Measurements from ENCODE around the gene ASXL1.
"Not testable (repeated sequence)": the region's sequence is repeated elsewhere in the genome, so short reads cannot be mapped to it uniquely, and the experiment has no call there.

The ASXL1 gene

DNA sequence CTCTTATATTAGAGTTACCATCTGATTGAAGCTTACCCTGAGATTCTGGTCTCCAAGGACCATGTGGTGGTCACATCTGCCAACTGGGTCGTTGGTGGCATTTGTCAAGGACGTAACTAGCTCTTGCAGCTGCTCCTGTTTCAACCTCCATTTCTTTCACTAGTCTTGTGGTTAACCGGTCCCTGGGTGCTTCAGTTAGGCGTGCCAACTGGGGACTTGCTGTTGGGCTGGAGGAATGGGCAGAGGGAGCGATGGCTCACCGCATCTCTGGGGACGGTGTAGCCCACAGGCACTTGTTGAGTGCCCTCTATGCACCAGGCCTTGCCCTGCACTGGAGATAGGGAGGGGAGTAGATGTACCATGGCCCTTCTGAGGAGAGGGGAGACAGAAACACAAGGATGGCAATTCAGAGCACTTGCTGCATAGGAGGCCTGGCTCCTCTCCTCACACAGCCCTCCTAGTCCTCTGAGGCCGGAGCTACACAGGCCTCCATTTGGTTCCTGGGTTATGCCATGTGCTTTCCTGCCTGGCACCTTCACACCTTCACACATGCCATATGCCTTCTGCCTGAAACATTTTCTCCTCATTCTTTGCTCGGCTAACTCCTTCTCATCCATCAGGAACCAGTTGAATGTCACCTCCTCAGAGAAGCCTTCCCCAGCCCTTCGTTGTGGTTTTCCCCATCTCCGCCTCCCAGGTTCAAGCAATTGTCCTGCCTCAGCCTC is 20.0 kb upstream of the ASXL1 start:
- no peak for DNase-seq (ENCODE audit: low spot score)

DNA sequence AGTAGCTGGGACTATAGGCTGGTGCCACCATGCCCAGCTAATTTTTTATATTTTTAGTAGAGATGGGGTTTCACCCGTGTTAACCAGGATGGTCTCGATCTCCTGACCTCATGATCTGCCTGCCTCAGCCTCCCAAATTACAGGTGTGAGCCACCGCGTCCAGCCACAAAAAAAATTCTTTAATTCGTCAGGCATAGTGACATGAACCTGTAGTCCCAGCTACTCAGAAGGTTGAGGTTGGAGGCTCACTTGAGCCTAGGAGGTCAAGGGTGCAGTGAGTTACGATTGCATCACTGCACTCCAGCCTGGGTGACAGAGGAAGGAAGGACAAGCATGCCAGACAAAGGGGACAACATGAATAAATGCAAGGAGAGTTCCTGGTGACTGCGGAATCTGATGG is 19.5 kb upstream of the ASXL1 start:
- DNase-seq (ENCODE audit: low spot score), result no peak

DNA sequence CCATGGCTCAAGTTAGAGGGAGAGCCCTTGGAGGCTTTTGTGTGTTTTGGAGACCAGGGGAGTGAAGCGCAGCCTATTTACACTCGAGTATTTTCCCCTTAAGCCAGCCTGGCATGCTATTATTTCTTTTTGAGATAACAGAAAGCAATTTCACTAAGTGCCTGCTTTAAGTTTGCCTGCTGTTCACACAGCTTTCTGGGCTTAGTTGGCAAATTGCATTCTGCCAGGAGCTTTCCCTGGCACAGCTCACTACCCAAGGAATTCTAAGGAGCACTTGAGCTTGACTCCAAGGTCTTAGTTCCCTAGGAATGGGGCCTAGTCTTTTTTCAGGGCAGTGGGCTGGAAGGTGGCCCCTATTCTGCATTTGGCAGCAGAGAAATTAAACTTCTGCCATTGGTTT is 19.0 kb upstream of the ASXL1 start:
- DNase-seq (ENCODE audit: low spot score), result no peak

DNA sequence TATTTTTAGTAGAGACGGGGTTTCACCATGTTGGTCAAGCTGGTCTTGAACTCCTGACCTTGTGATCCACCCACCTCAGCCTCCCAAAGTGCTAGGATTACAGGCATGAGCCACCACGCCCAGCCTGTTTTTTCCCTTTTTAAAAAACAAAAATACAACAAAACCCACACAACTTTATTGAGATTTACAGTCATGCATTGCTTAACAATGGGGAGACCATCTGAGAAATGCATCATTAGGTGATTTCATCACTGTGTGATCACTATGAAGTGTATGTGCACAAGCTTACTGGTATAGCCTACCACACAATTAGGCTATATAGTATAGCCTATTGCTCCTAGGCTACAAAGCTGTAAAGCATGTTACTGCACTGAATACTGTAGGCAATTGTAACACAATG is 17.1 kb upstream of the ASXL1 start:
- not testable (repeated sequence) for DNase-seq (ENCODE audit: low spot score)

DNA sequence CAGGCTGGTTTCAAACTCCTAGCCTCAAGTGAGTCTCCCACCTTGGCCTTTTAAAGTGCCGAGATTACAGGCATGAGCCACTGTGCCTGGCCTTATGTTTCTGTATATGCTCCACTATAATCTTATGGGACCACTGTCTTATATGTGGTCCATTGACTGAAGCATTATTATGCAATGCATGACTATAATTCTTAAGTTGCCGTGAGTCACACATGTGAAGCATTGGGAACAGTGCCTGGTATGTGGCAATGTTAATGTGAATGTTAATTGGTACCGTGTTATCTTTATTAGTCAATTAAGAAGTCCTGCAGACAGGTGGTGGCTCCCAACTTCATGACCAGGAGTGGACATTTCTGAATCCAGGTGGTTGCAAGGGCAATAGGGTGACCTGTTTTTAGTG is 14.7 kb upstream of the ASXL1 start:
- DNase-seq (ENCODE audit: low spot score), result no peak

DNA sequence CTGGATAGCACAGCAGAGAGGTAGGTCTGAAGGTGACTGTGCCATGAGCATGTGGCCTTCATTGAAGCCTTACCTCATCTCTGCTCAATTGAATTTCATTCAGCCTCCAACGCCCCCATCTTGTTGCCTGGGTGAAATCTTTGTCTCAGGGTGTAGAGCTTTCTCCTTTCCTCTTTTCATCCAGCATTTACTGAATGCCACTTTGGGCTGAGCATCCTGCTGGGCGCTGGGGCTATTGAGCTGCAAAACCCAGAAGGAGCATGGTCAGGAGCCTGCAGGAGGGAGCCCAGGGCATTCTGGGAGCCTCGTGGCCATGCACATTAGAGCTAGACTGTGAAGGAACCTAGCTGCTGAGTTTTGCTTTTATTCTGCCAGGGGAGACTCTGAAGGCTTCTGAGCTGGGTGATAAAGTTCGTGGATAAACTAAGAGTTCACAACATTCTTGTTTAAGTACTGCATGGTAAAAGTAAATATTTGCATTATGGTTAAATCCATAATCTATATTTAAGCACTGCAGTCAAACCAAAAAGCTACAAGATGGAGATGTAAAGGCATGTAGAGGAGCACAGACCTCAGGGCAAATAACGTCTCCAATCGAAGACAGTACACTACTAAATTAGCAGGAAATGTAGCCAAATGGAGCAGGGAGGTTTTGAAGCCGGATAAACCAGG is 13.2 kb upstream of the ASXL1 start:
- no peak for DNase-seq (ENCODE audit: low spot score)

DNA sequence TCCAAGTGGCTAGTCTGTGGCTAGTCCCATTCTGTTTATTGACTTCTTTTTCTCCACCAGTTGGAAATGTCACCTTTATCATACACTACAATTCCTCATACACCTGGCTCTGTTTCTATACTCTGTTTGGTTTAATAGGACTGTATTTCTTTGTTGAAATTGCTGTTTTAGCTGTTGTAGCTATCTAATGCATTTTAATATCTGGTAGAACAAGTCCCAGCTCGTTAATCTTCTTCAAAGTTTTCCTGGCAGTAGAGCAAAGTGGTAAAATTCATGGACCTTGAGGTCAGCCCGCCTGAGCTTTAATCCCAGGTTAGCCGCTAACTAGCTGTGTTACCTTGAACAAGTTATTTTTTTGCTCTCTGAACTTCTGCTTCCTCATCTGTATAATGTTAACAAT is 9.9 kb upstream of the ASXL1 start:
- no peak for DNase-seq (ENCODE audit: low spot score)

DNA sequence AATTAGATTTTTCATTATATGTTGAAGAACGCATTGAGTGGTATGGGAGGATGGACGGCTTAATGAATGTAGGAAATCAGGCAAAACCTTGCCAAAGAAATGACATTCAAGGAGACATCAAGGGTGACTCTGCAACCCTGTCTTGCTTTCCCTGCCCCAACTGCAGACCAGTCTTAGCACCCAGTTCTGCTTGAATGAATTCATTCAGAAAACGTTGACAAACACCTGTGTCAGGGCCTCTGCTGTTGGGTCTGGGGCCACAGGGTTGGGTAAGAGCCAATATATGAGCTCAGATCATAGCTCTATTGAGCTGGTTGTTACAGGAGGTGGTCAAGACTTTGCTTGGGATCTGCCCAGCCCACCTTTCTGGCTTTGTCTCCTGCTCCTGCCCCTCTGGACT is 7.7 kb upstream of the ASXL1 start:
- DNase-seq (ENCODE audit: low spot score), result no peak

DNA sequence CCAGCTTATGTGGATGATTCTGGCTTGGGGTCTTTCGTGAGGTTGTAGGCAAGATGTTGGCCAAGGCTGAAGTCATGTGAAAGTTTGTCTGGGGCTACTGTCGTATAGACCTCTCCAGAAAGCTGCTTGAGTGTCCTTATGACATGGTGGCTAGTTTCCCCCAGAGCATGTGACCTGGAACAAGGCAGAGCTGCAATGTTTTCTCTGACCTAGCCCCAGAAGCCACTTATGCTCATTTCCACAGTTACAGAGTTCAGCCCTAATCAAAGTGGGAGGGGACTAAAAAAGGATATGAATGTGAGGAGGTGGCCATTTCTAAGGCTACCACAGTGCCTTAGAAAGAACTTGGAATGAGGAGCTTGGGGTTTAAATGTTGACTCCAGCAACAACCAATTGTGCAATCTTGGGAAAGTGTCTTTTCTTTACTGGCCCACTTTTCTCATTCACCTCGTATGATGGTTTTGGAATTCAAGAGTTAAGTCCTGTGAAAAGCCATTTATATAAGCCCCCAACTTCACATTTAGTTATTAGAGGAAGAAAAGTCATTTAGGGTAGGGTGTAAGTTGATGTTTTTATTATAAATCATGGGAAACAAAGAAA is 5.9 kb upstream of the ASXL1 start:
- no peak for DNase-seq (ENCODE audit: low spot score)

DNA sequence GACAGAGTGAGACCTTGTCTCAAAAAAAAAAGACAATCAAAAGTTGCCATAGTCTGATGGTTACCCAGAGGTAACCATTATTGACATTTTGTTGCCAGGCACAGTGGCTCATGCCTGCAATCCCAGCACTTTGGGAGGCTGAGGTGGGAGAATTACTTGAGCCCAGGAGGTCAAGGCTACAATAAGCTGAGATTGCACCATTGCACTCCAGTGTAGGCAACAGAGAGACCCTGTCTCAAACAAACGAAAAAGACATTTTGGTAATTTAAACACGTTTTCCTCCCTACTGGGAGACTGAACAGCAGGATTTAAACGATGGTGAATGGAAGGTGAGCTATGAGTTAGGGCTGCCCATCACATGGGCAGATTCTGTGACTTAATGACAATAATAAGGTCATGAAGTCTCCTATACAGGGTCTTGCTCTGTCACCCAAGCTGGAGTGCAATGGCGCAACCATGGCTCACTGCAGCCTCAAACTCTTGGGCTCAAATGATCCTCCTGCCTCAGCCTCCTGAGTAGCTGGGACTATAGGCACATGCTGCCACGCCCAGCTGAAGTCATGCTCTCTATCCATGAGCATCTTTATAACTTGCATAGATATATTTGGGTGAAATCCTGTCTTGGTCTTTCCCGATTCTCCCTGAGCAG is 4.2 kb upstream of the ASXL1 start:
- no peak for DNase-seq (ENCODE audit: low spot score)

DNA sequence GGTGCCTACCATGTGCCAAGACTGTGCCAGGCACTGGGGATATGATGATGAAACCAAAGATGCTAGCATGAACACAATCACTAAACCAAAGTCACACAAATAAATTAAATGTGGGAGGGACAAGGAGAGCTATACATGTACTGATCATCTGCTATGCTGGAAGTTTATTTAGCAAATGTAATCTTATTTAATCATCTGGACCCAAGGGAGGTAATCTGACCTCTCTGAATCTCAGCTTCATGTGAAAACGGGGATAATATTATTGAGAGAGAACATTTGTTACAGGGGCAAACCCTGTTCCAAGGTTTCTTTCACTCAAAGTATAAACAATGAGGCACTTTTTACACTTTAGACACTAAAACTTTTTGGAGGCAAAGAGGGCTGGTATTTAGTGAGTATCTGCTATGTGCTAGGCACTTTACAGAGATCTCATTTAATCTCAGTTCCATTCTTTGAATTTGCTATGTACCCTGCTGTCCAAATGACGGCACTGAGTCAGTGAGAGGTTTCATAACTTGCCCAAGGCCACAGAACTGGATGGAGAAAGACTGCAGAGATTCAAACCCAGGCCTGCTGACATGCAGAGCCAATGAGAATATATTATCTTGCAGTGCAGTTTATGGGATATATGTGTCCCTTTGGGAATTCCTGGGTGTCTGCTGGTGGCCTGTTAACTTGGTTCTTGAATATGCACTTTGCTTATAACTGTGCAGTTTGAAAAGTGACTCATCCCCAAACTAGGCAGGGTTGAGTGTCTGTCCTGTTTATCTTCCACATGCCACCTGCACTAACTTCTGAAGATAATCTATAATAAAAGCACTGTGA is 3.3 kb upstream of the ASXL1 start:
- peak; percentile 23 for DNase-seq (ENCODE audit: low spot score)

DNA sequence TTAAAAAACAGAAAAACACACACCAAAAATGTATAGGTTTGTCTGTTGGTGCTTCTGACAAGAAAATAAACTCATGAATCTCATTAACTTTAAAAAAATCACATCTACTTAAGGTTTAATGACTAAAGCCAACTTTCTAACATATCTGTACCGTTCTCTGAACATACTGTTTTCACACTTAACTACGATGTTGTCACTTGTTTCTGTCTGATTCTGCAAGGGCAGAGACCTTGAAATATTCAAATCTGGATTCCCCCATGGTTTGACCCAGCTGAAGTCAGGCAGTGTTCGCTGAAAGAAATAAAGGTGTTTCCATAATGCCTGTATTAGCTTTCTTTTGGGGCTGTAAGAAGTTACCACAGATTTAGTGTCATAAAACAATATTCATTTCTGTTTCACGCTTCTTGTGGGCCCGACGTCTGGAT is 2.7 kb upstream of the ASXL1 start:
- DNase-seq (ENCODE audit: low spot score), result no peak

DNA sequence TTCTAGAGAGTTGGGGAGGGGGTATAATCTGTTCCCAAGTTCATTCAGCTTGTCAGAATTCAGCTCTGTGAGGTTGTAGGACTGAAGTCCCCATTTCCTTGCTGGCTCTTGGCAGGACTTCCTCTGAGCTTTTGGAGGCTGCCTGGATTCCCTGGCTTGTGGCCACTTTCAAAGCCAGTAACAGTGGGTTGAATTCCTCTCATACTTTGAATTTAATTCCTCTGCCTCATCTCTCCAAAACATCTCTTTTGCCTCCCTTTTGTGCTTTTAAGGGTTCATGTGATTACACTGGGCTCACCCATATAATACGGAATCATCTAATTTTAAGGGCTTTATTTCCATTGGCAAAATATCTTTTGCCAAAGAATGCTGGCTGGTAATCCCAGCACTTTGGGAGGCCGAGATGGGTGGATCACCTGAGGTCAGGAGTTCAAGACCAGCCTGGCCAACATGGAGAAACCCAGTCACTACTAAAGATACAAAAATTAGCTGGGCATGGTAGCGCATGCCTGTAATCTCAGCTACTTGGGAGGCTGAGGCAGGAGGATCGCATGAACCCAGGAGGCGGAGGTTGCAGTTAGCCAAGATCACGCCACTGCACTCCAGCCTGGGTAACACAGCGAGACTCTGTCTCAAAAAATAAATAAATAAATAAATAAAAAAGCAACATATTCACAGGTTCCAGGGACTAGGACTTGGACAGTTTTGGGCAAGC is 2.1 kb upstream of the ASXL1 start:
- DNase-seq (ENCODE audit: low spot score), result peak; percentile 45

DNA sequence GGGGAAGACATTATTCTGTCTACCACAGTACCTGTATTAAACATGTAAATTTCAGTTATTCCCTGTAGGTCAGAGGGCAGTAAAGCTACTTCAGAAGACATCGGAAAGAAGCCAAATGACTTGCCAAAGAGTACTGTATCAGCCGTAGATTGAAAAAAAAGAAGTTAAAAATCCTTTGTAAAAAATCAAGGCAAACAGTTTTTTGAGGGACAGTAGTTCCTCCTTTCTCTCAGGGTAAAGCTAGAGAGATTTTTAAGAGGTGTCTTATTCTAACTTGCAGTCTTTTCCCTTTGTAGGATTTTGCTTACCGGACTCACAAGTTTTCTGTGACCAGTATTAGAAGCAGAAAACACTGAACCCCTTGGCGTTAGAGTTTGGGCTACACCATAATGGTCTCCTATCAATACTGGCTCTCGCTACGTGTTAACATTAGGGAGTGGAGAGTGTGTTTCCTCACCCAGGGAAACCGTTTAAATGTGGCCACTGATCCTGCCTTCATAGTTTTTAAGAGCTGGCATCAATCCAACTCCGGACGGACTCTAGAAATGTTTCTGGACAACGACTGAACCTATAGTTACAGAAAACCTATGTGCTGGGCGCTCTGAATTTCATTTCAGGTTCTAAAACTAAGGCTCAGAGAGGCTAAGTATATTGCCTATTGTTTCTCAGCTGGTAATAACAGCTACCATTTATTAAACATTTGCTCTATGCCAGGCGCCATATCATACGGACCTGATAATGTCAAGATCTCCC is 1.3 kb upstream of the ASXL1 start:
- no peak for DNase-seq (ENCODE audit: low spot score)

DNA sequence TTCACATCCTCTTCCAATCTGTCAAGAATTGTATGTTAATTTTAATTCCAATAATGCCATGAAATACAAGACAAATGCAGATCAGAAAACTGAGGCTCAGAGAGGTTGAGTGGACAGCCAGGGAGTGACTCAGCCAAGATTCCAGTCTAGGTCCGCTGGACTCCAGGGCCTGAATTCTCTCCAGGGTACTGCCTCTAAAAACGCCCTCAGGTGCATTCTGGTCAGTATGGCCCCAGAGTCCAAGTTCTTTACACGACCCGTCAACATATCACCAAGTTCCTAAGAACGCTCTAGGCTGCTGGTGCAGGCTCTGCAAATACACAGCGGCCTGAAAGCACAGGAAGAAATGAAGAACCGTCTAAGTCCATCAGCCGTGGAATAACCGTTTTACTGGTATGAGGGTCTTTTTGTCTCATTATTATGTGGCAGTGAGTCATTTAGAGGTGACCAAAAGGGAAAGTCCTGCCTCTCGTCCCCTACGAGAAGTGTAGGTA is 709 bp upstream of the ASXL1 start:
- DNase-seq (ENCODE audit: low spot score), result peak; percentile 35

DNA sequence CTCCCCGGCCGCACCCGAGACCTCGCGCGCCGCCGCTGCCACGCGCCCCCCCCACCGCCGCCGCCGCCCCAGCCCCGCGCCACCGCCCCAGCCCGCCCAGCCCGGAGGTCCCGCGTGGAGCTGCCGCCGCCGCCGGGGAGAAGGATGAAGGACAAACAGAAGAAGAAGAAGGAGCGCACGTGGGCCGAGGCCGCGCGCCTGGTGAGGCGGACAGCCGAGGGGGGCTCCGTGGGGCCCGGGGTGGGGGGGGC is 426 bp downstream of the ASXL1 start:
- DNase-seq (ENCODE audit: low spot score), result no peak

DNA sequence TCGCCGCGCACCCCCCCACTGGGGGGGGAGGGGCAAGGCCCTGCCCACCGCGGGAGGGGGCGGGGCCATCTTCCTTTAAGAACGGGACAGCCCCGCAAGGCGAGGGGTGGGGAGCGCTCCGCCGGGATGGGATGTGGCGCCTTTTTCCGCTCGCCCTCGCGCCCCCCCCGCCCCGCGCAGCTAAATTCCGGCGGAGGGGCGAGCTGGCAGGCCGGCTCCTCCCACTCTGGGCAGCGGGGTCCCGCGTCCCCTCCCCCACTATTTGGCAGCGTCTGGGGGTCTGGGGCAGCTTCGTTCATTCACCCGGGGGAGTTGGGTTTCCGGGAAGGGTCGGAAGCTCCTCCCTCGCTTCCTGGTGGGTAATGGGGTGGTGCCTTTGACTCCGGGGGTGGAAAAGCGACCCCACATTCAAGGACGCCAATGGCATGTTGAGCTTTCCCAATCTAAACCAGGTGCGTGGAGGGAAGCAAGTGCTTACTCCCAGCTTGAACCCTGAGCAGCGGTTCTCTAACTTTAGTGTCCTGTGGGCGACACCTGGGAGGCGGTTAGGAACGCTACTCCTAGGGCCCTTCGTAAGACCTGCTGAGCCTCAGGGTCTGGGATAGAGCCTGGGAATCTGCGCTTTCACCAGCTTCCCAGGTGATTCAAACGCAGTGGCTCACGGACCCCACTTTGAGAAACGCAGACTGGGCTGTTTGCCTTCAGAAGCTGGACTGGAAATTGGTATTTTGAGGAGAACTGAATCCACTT is 927 bp downstream of the ASXL1 start:
- peak; percentile 83 for DNase-seq (ENCODE audit: low spot score)

DNA sequence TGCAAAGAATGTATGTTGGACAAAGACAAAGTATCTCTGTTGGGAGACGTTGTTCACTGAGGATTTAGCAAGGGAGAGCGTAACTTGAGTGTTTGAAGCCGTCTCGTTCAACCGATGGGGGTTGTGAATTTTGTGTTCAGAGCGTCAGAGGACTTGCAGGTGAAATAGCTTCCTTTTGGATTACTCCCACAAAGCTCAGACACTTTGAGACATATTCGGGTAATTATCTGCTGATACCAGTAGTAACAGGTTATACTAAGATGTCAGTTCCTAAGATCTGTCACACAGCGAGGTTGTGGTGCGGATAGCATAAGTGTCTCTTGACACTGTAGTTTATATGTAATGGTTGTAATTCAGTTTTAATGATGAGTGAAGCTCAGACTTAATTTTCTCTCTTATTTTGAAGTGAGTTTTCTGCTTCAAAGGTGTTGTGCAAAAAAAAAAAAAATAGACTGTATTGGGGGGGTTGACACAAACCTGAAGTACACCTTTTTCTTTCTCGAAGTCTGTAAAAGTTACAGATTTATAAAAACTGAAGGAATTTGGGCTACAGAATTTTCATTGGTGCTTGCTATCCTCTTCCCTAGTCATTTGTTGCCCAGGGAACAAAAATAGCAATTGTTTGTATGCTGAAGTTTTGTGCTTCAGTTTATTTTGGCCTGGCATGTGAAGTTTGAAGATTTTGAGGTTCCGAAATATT is 1.7 kb downstream of the ASXL1 start:
- peak; percentile 46 for DNase-seq (ENCODE audit: low spot score)

DNA sequence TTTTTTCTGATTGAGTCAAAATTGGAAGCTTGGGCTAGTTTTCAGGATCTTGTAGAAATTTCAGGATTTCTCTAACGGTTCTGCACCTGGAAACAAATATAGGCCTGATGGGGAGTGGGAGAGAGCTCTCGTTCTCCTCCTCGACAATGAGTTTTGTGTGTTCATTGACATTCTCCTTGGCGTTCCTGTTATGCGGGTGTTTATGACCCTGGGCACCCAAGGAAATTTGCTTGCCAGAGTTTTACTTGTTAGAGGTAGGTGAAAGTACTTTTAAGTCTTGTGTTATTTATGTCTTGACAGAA is 2.2 kb downstream of the ASXL1 start:
- DNase-seq (ENCODE audit: low spot score), result no peak

DNA sequence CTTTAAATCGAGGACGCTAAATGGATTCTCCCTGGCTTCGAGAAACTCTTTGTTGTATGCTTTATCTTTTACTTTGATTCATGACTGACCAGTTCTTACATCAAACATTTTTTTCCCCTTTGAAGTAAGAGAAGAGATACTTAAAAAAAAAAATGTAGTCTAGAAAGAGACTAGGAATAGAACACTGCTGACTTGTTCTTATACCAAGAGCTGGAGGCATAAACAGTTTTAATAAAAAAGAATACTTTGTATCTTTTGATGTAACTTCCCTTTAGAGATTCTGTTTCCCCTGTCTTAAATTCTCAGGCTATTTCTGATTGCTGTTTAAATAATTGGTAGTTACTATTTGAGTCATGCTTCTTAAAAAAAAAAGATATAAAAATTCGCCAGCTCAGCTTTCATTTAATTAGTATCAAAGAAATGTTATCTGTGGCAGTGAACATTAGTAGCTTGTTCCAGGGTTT is 4.8 kb downstream of the ASXL1 start:
- no peak for DNase-seq (ENCODE audit: low spot score)

Data from AG08396 (cell line).